Measurements from ENCODE around the gene TBC1D22A.

Gene TBC1D22A

GRCh38 chr22:47149976-47150375 is 387.5 kb downstream of the TBC1D22A start:
- no peak for DNase-seq

- DNase-seq, result no peak
Measured at GRCh38 chr22:47150426-47150825, 388.0 kb downstream of the TBC1D22A start.

- DNase-seq, result no peak
Measured at GRCh38 chr22:47151064-47151463, 388.6 kb downstream of the TBC1D22A start.

GRCh38 chr22:47151490-47151889 is 389.0 kb downstream of the TBC1D22A start:
- DNase-seq, result no peak

- no peak for DNase-seq
Measured at GRCh38 chr22:47152236-47152635, 389.8 kb downstream of the TBC1D22A start.

GRCh38 chr22:47152938-47153337 is 390.5 kb downstream of the TBC1D22A start:
- no peak for DNase-seq

- DNase-seq, result no peak
Measured at GRCh38 chr22:47153854-47154525, 391.5 kb downstream of the TBC1D22A start.

GRCh38 chr22:47154621-47155081 is 392.2 kb downstream of the TBC1D22A start:
- DNase-seq, result no peak

- no peak for DNase-seq
Measured at GRCh38 chr22:47155131-47155885, 392.9 kb downstream of the TBC1D22A start.

GRCh38 chr22:47155912-47156311 is 393.5 kb downstream of the TBC1D22A start:
- DNase-seq, result no peak

- DNase-seq, result no peak
Measured at GRCh38 chr22:47156352-47157092, 394.1 kb downstream of the TBC1D22A start.

GRCh38 chr22:47157093-47157420 is 394.6 kb downstream of the TBC1D22A start:
- no peak for DNase-seq

GRCh38 chr22:47157486-47158270 is 395.2 kb downstream of the TBC1D22A start:
- DNase-seq, result no peak

- no peak for DNase-seq
Measured at GRCh38 chr22:47158457-47158856, 396.0 kb downstream of the TBC1D22A start.

- DNase-seq, result no peak
Measured at GRCh38 chr22:47159592-47159991, 397.1 kb downstream of the TBC1D22A start.

GRCh38 chr22:47160141-47160541 is 397.7 kb downstream of the TBC1D22A start:
- no peak for DNase-seq

GRCh38 chr22:47160781-47161520 is 398.5 kb downstream of the TBC1D22A start:
- no peak for DNase-seq

- no peak for DNase-seq
Measured at GRCh38 chr22:47161631-47162030, 399.2 kb downstream of the TBC1D22A start.

GRCh38 chr22:47162865-47163264 is 400.4 kb downstream of the TBC1D22A start:
- no peak for DNase-seq

- DNase-seq, result no peak
Measured at GRCh38 chr22:47163481-47163855, 401.0 kb downstream of the TBC1D22A start.

- DNase-seq, result no peak
Measured at GRCh38 chr22:47163856-47164513, 401.5 kb downstream of the TBC1D22A start.

Measured in stimulated activated CD4-positive, alpha-beta T cell treated with anti-CD3 and anti-CD28 coated beads, Interleukin-1b, Interleukin-23, amount 100 ng/mL, for 48 hours (primary cell).